ENCODE data around the gene RASSF3. TPM values are rescaled to one million over a fixed set of nuclear protein-coding genes. Genes with fewer than 3 reads are reported as not detected.
A peak's percentile ranks its signal among the peaks of the same experiment; 100 is the strongest.

Gene RASSF3
- total and polyA plus RNA-seq, 2 experiments from 2014 or later = 20.6 to 39.6 TPM

DNA sequence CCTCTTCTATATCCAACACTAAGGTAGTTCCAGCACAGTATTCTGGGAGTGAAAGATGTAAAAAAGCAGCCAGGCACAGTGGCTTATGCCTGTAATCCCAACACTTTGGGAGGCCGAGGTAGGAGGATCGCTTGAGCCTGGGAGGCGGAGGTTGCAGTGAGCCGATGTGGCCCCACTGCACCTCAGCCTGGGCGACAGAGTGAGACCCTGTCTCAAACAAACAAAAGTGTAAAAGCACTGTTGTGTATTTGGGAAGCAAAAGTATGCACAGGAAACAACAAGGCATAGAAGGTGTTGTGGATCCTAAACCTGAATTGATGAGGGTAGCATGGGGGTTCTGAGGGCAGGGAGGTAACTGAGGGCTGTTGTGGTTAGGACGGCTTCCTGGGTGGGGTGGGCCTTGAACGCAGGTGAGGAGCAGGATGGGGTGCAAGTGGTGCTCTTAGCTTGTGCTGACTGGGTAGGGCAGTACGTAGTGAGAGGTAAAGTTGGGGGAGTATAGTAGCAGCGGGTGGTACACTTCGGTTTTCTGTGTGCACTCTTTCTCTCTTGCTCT is 64.2 kb downstream of the RASSF3 start:
- no peaks in the 10 kb centered on the region for H3K27me3 ChIP-seq (ENCODE audit: insufficient read depth)
- peaks cover 56% of the 10 kb centered on the region for H3K4me1 ChIP-seq (ENCODE audit: insufficient read depth)
- peaks cover 99% of the 10 kb centered on the region for H3K79me2 ChIP-seq (replicated peaks; ENCODE audit: insufficient read depth)
- no peak for TF ChIP-seq EZH2 (IDR thresholded peaks at IDR 0.05; ENCODE audit: low read depth, unreplicated experiment)
- TF ChIP-seq, protein P1, sequence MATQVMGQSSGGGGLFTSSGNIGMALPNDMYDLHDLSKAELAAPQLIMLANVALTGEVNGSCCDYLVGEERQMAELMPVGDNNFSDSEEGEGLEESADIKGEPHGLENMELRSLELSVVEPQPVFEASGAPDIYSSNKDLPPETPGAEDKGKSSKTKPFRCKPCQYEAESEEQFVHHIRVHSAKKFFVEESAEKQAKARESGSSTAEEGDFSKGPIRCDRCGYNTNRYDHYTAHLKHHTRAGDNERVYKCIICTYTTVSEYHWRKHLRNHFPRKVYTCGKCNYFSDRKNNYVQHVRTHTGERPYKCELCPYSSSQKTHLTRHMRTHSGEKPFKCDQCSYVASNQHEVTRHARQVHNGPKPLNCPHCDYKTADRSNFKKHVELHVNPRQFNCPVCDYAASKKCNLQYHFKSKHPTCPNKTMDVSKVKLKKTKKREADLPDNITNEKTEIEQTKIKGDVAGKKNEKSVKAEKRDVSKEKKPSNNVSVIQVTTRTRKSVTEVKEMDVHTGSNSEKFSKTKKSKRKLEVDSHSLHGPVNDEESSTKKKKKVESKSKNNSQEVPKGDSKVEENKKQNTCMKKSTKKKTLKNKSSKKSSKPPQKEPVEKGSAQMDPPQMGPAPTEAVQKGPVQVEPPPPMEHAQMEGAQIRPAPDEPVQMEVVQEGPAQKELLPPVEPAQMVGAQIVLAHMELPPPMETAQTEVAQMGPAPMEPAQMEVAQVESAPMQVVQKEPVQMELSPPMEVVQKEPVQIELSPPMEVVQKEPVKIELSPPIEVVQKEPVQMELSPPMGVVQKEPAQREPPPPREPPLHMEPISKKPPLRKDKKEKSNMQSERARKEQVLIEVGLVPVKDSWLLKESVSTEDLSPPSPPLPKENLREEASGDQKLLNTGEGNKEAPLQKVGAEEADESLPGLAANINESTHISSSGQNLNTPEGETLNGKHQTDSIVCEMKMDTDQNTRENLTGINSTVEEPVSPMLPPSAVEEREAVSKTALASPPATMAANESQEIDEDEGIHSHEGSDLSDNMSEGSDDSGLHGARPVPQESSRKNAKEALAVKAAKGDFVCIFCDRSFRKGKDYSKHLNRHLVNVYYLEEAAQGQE (IDR thresholded peaks at IDR 0.05; ENCODE audit: unreplicated experiment) = no peak
- TF ChIP-seq, protein P2, sequence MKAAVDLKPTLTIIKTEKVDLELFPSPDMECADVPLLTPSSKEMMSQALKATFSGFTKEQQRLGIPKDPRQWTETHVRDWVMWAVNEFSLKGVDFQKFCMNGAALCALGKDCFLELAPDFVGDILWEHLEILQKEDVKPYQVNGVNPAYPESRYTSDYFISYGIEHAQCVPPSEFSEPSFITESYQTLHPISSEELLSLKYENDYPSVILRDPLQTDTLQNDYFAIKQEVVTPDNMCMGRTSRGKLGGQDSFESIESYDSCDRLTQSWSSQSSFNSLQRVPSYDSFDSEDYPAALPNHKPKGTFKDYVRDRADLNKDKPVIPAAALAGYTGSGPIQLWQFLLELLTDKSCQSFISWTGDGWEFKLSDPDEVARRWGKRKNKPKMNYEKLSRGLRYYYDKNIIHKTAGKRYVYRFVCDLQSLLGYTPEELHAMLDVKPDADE (IDR thresholded peaks at IDR 0.05) = no peak
- H3K4me3 Mint-ChIP-seq = no peak overlapping the region
- ATAC-seq (no peak), DNase-seq (ENCODE audit: low spot score) (no peak)
- H3K27ac Mint-ChIP-seq = peak overlapping the region; percentile 32; the same call in 1 of the 2 replicates
- H3K4me3 ChIP-seq = no peak overlapping the region
- no peaks in the 10 kb centered on the region for H3K36me3 ChIP-seq (ENCODE audit: insufficient read depth)
- peaks cover 13% of the 10 kb centered on the region for H3K27me3 Mint-ChIP-seq (ENCODE audit: insufficient read depth, low read depth, poor library complexity)
- H3K4me2 ChIP-seq = 0 out of 2 replicates have a peak overlapping the region, but pooled peaks have one; percentile 36
- no peaks in the 10 kb centered on the region; the same call in 2 of the 3 replicates for H3K36me3 Mint-ChIP-seq (ENCODE audit: low read depth)
- H3K9me2 ChIP-seq (ENCODE audit: insufficient read depth) = no peaks in the 10 kb centered on the region
- H3F3A ChIP-seq (replicated peaks; ENCODE audit: low read depth) = no peaks in the 10 kb centered on the region
- H3K27ac ChIP-seq (ENCODE audit: low read depth) = no peak overlapping the region
- peaks cover 24% of the 10 kb centered on the region; the same call in 1 of the 2 replicates for H4K20me1 ChIP-seq (replicated peaks; ENCODE audit: insufficient read depth)
- H2AFZ ChIP-seq = no peak overlapping the region
- peaks cover 60% of the 10 kb centered on the region for H3K4me1 Mint-ChIP-seq
- H3K9me3 Mint-ChIP-seq = no peaks in the 10 kb centered on the region

DNA sequence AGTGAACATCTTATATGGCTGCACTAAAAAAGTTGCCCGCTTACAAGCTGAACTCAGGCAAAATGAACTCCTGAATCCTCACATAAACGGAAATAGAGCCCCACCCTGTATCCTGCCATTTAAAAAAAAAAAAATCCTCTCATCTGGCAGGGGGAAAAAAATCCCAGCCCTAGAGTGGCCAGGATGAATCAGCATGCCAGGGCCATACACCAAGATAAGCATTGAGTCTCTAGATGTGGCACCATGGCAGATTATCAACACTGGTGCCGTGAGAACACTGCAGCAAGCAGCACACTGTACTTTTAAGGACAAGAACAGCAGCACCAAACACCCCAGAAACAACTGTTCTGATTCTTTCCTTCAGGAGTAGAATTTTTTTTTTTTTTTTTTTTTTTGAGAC is 65.5 kb downstream of the RASSF3 start:
- ATAC-seq (no peak), DNase-seq (ENCODE audit: low spot score) (no peak)
- H3K36me3 Mint-ChIP-seq (ENCODE audit: low read depth) = no peaks in the 10 kb centered on the region; the same call in 2 of the 3 replicates
- Histone ChIP-seq H3K27me3 (ENCODE audit: insufficient read depth) (no peaks in the 10 kb centered on the region), H4K20me1 (replicated peaks; ENCODE audit: insufficient read depth) (peaks cover 21% of the 10 kb centered on the region; the same call in 1 of the 2 replicates), H3K36me3 (ENCODE audit: insufficient read depth) (no peaks in the 10 kb centered on the region), H3K4me1 (ENCODE audit: insufficient read depth) (peaks cover 46% of the 10 kb centered on the region), H3K4me2 (no peak overlapping the region), H2AFZ (no peak overlapping the region), H3K27ac (ENCODE audit: low read depth) (0 out of 2 replicates have a peak overlapping the region, but pooled peaks have one; percentile 7), H3K4me3 (no peak overlapping the region), H3K79me2 (replicated peaks; ENCODE audit: insufficient read depth) (peaks cover 99% of the 10 kb centered on the region), H3K9me2 (ENCODE audit: insufficient read depth) (no peaks in the 10 kb centered on the region), H3F3A (replicated peaks; ENCODE audit: low read depth) (no peaks in the 10 kb centered on the region)
- H3K27ac Mint-ChIP-seq = peak overlapping the region; percentile 84; the same call in 1 of the 2 replicates
- H3K4me1 Mint-ChIP-seq = peaks cover 51% of the 10 kb centered on the region
- H3K27me3 Mint-ChIP-seq (ENCODE audit: insufficient read depth, low read depth, poor library complexity) = peaks cover 13% of the 10 kb centered on the region
- H3K4me3 Mint-ChIP-seq = no peak overlapping the region
- no peaks in the 10 kb centered on the region for H3K9me3 Mint-ChIP-seq
- TF ChIP-seq EZH2 (IDR thresholded peaks at IDR 0.05; ENCODE audit: low read depth, unreplicated experiment) (no peak), ZNF114 (CRISPR knock-in tag; IDR thresholded peaks at IDR 0.05) (no peak), EZH2phosphoT487 (IDR thresholded peaks at IDR 0.05; ENCODE audit: unreplicated experiment) (no peak), NANOG (IDR thresholded peaks at IDR 0.05; ENCODE audit: borderline replicate concordance) (no peak), CREB1 (CRISPR knock-in tag; IDR thresholded peaks at IDR 0.05; ENCODE audit: low read depth) (no peak), STAT1 (IDR thresholded peaks at IDR 0.05; ENCODE audit: unreplicated experiment) (no peak)
- TF ChIP-seq, protein P3, sequence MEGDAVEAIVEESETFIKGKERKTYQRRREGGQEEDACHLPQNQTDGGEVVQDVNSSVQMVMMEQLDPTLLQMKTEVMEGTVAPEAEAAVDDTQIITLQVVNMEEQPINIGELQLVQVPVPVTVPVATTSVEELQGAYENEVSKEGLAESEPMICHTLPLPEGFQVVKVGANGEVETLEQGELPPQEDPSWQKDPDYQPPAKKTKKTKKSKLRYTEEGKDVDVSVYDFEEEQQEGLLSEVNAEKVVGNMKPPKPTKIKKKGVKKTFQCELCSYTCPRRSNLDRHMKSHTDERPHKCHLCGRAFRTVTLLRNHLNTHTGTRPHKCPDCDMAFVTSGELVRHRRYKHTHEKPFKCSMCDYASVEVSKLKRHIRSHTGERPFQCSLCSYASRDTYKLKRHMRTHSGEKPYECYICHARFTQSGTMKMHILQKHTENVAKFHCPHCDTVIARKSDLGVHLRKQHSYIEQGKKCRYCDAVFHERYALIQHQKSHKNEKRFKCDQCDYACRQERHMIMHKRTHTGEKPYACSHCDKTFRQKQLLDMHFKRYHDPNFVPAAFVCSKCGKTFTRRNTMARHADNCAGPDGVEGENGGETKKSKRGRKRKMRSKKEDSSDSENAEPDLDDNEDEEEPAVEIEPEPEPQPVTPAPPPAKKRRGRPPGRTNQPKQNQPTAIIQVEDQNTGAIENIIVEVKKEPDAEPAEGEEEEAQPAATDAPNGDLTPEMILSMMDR (conservative IDR thresholded peaks at IDR 0.05; ENCODE audit: low read depth in 2 of 2) = no peak
